Measurements from ENCODE around the gene SPPL2A.
A peak's percentile ranks its signal among the peaks of the same experiment; 100 is the strongest.
"Not testable (repeated sequence)": the region's sequence is repeated elsewhere in the genome, so short reads cannot be mapped to it uniquely, and the experiment has no call there.

Gene SPPL2A

GRCh38 chr15:50765195-50765967 lies at the start of gene SPPL2A:
Gene SPPL2A, minus strand, starts transcription at chr15:50765706. Its CDS starts 173 bp downstream, at chr15:50765533.
- DNase-seq, result peak; percentile 64

GRCh38 chr15:50814634-50815033 lies 49.1 kb upstream of the SPPL2A start:
- DNase-seq, result no peak

GRCh38 chr15:50813865-50814264 lies 48.4 kb upstream of the SPPL2A start:
- no peak for DNase-seq

GRCh38 chr15:50813089-50813488 lies 47.6 kb upstream of the SPPL2A start:
- DNase-seq, result no peak

- not testable (repeated sequence) for DNase-seq
Observed at GRCh38 chr15:50812181-50812506, 46.6 kb upstream of the SPPL2A start.

- not testable (repeated sequence) for DNase-seq
Observed at GRCh38 chr15:50811461-50812180, 46.1 kb upstream of the SPPL2A start.

- no peak for DNase-seq
Observed at GRCh38 chr15:50810128-50810527, 44.6 kb upstream of the SPPL2A start.

- no peak for DNase-seq
Observed at GRCh38 chr15:50808728-50809127, 43.2 kb upstream of the SPPL2A start.

GRCh38 chr15:50803479-50804180 lies 38.1 kb upstream of the SPPL2A start:
- DNase-seq, result no peak

GRCh38 chr15:50800715-50801114 lies 35.2 kb upstream of the SPPL2A start:
- DNase-seq, result no peak

- DNase-seq, result no peak
Observed at GRCh38 chr15:50798684-50799083, 33.2 kb upstream of the SPPL2A start.

GRCh38 chr15:50797926-50798325 lies 32.4 kb upstream of the SPPL2A start:
- no peak for DNase-seq

- no peak for DNase-seq
Observed at GRCh38 chr15:50791486-50791885, 26.0 kb upstream of the SPPL2A start.

- no peak for DNase-seq
Observed at GRCh38 chr15:50790778-50791453, 25.4 kb upstream of the SPPL2A start.

- DNase-seq, result no peak
Observed at GRCh38 chr15:50786871-50787270, 21.4 kb upstream of the SPPL2A start.

- DNase-seq, result no peak
Observed at GRCh38 chr15:50786438-50786837, 20.9 kb upstream of the SPPL2A start.

- DNase-seq, result no peak
Observed at GRCh38 chr15:50783895-50784294, 18.4 kb upstream of the SPPL2A start.

GRCh38 chr15:50783411-50783810 lies 17.9 kb upstream of the SPPL2A start:
- no peak for DNase-seq

- no peak for DNase-seq
Observed at GRCh38 chr15:50778086-50778485, 12.6 kb upstream of the SPPL2A start.

GRCh38 chr15:50777042-50777441 lies 11.5 kb upstream of the SPPL2A start:
- no peak for DNase-seq

GRCh38 chr15:50774450-50774849 lies 8.9 kb upstream of the SPPL2A start:
- no peak for DNase-seq

- DNase-seq, result no peak
Observed at GRCh38 chr15:50773389-50773788, 7.9 kb upstream of the SPPL2A start.

- DNase-seq, result no peak
Observed at GRCh38 chr15:50767332-50767861, 1.9 kb upstream of the SPPL2A start.
